Stomach (tissue), 9 donors: ENCODE measurements around the gene TRAF3. TPM values are rescaled to one million over a fixed set of nuclear protein-coding genes. Genes with fewer than 3 reads are reported as not detected.
A peak's percentile ranks its signal among the peaks of the same experiment; 100 is the strongest.

Experiments used
- DNase-seq, 2 donors: peaks; one replicate each; pipeline versions ENCODE4 v3.0.0 to v3.0.0-alpha.2; 2013 to 2019
- H3K27ac ChIP-seq, 5 donors: fragments of 200-600 bp in 4 of 5; sonication (generic) in 4 of 5; one replicate each; pipeline ENCODE4 v1.5.1; 2013 to 2019; ENCODE audit warnings: mild to moderate bottlenecking in 1 of 5, moderate library complexity in 1 of 5
- H3K27me3 ChIP-seq, 3 donors: fragments of 200-600 bp; sonication (generic); one replicate each; pipeline ENCODE4 v1.5.1; 2017 to 2019; ENCODE audit warnings: mixed run types in 1 of 3
- H3K36me3 ChIP-seq, 4 donors: fragments of 200-600 bp; sonication (generic); 1 replicate in 3 of 4; 2 replicates in 1 of 4; pipeline ENCODE4 v1.5.1; 2016 to 2019
- H3K4me1 ChIP-seq, 4 donors: fragments of 200-600 bp; sonication (generic); one replicate each; pipeline ENCODE4 v1.5.1; 2016 to 2019
- H3K4me3 ChIP-seq, 4 donors: fragments of 200-600 bp; sonication (generic) in 3 of 4; one replicate each; pipeline ENCODE4 v1.5.1; 2016 to 2019; ENCODE audit warnings: mild to moderate bottlenecking in 1 of 4
- H3K9me3 ChIP-seq, 4 donors: fragments of 200-600 bp; sonication (generic); one replicate each; pipeline ENCODE4 v1.5.1; 2016 to 2019
- CTCF ChIP-seq, 7 experiments: fragments of 450-650 bp in 4 of 7; fragments of 200-600 bp in 3 of 7; sonication (generic) in 3 of 7; IDR thresholded peaks; one replicate each; pipeline ENCODE4 v1.5.1; 2016 to 2019; ENCODE audit warnings: antibody characterized with exemption in 7 of 7, control low read depth in 2 of 7, mild to moderate bottlenecking in 1 of 7
- EP300 ChIP-seq: sonication (generic); formaldehyde crosslinking; IDR thresholded peaks from one replicate; pipeline ENCODE4 v1.6.1; 2017; ENCODE audit warnings: antibody characterized with exemption
- POLR2A ChIP-seq, 4 donors: fragments of 450-650 bp; IDR thresholded peaks; one replicate each; pipeline ENCODE4 v1.6.1; 2016; ENCODE audit warnings: antibody characterized with exemption in 4 of 4, control low read depth in 2 of 4, mild to moderate bottlenecking in 1 of 4, moderate library complexity in 1 of 4
- POLR2AphosphoS5 ChIP-seq, 3 donors: sonication (generic); formaldehyde crosslinking; IDR thresholded peaks; one replicate each; pipeline ENCODE4 v1.6.1; 2016; ENCODE audit warnings: antibody characterized with exemption in 3 of 3
- WGBS, 5 donors: extraction: QIAGEN DNeasy Blood & Tissue Kit in 3 of 5; methylation state at CpG; one replicate each; pipeline versions ENCODE4 v1.1.5 to v1.1.7; 2013 to 2018; 5-methylcytosine and 5-hydroxymethylcytosine counted together
- intact Hi-C: fragments of 100-400 bp; cut with DNase I; formaldehyde crosslinking; loops from one replicate; pipeline ENCODE4 v1.15.1; 2023; ENCODE audit warnings: low total_unique reads
- polyA plus RNA-seq, 3 donors: library from polyadenylated mRNA; stranded (reverse); fragments of 200-250 nt; gene quantifications; one replicate each; pipeline ENCODE4 v1.2.3, GENCODE V29; 2013
- total RNA-seq, 5 donors: library from RNA; depleted of rRNA; stranded (reverse); fragments of >200 nt; gene quantifications; one replicate each; pipeline versions ENCODE4 v1.1.0 to v1.2.3, GENCODE V29; 2014 to 2016
- donor health status: healthy with polysubstance abuse.
- donor health status: Bipolar disorder and iron deficiency.
- donor health status: healthy.

Gene TRAF3
- total and polyA plus RNA-seq, 8 donors, result 3.5 to 30.1 (median 6.3) TPM

GRCh38 chr14:102805941-102806340 is 28.7 kb downstream of the TRAF3 start:
- Histone ChIP-seq H3K4me3 (no peak overlapping the region), H3K27ac (peak overlapping the region in 1 of 5 donors; percentile 56), H3K36me3 (no peaks in the 10 kb centered on the region), H3K9me3 (no peaks in the 10 kb centered on the region), H3K27me3 (no peaks in the 10 kb centered on the region), H3K4me1 (no peaks in the 10 kb centered on the region)
- no peak for TF ChIP-seq CTCF (IDR thresholded peaks at IDR 0.05)
- no peak for TF ChIP-seq EP300
- no peak for TF ChIP-seq POLR2A (IDR thresholded peaks at IDR 0.05)
- no peak for TF ChIP-seq POLR2AphosphoS5 (IDR thresholded peaks at IDR 0.05)
- intact Hi-C loops, result no loop called here
- no peak for DNase-seq
- WGBS, 5 donors, result 83 to 95% (median 91%) methylated on average over 5 of the region's 5 CpGs

- H3K27ac ChIP-seq, result no peak overlapping the region
- no peak overlapping the region for H3K4me3 ChIP-seq
- H3K27me3 ChIP-seq, result no peaks in the 10 kb centered on the region
- TF ChIP-seq EP300 (no peak), POLR2AphosphoS5 (IDR thresholded peaks at IDR 0.05) (no peak)
- DNase-seq, result no peak
- intact Hi-C loops, result no loop called here
- whole genome bisulfite sequencing, 5 donors, result 81 to 88% (median 85%) methylated on average over 4 of the region's 4 CpGs
- H3K4me1 ChIP-seq, result no peaks in the 10 kb centered on the region
- no peaks in the 10 kb centered on the region for H3K9me3 ChIP-seq
- H3K36me3 ChIP-seq, result no peaks in the 10 kb centered on the region
These were observed 29.2 kb downstream of the TRAF3 start for GRCh38 chr14:102806447-102806846.

GRCh38 chr14:102807013-102807406 is 29.8 kb downstream of the TRAF3 start:
- Histone ChIP-seq H3K4me1 (no peaks in the 10 kb centered on the region), H3K27ac (peak overlapping the region in 2 of 5 donors; percentile 16 to 39), H3K27me3 (no peaks in the 10 kb centered on the region), H3K36me3 (no peaks in the 10 kb centered on the region), H3K4me3 (no peak overlapping the region), H3K9me3 (no peaks in the 10 kb centered on the region)
- no peak for DNase-seq
- intact Hi-C loops, result no loop called here
- TF ChIP-seq CTCF (IDR thresholded peaks at IDR 0.05) (no peak), POLR2AphosphoS5 (IDR thresholded peaks at IDR 0.05) (no peak), POLR2A (IDR thresholded peaks at IDR 0.05) (no peak), EP300 (no peak)
- 80 to 96% (median 89%) methylated on average over 4 of the region's 4 CpGs for WGBS, 5 donors

- Histone ChIP-seq H3K4me1 (no peaks in the 10 kb centered on the region), H3K4me3 (no peak overlapping the region), H3K9me3 (no peaks in the 10 kb centered on the region), H3K27ac (no peak overlapping the region), H3K27me3 (no peaks in the 10 kb centered on the region), H3K36me3 (no peaks in the 10 kb centered on the region)
- intact Hi-C loops, result no loop called here
- no peak for DNase-seq
- TF ChIP-seq CTCF (IDR thresholded peaks at IDR 0.05), result no peak
- TF ChIP-seq POLR2AphosphoS5 (IDR thresholded peaks at IDR 0.05), result no peak
- TF ChIP-seq EP300, result no peak
- no peak for TF ChIP-seq POLR2A (IDR thresholded peaks at IDR 0.05)
- WGBS, 5 donors, result 76 to 81% (median 77%) methylated on average over 3 of the region's 3 CpGs
These were observed 32.6 kb downstream of the TRAF3 start for GRCh38 chr14:102809870-102810269.

- 85 to 94% (median 93%) methylated on average over 3 of the region's 3 CpGs for WGBS, 5 donors
- H3K9me3 ChIP-seq, result no peaks in the 10 kb centered on the region
These were observed 33.3 kb downstream of the TRAF3 start for GRCh38 chr14:102810523-102810922.

More at GRCh38 chr14:102810523-102810922, 33.3 kb downstream of the TRAF3 start:
- no peak for DNase-seq
- H3K27me3 ChIP-seq, result no peaks in the 10 kb centered on the region
- TF ChIP-seq CTCF (IDR thresholded peaks at IDR 0.05) (no peak), POLR2AphosphoS5 (IDR thresholded peaks at IDR 0.05) (no peak), POLR2A (IDR thresholded peaks at IDR 0.05) (no peak), EP300 (no peak)
- no peaks in the 10 kb centered on the region for H3K36me3 ChIP-seq
- intact Hi-C loops, result no loop called here
- no peak overlapping the region for H3K4me3 ChIP-seq
- no peak overlapping the region for H3K27ac ChIP-seq
- H3K4me1 ChIP-seq, result no peaks in the 10 kb centered on the region
